Measurements from ENCODE around the gene MMP3. TPM values are rescaled to one million over a fixed set of nuclear protein-coding genes. Genes with fewer than 3 reads are reported as not detected.

MMP3 gene
- total RNA-seq, 1 donor from 2014 or later: not detected

GRCh38 chr11:102846292-102846691 is 2.9 kb upstream of the MMP3 start:
- Mint-ChIP-seq H3K36me3 (ENCODE audit: low read depth, unreplicated experiment) (no peaks in the 10 kb centered on the region), H3K4me1 (ENCODE audit: unreplicated experiment) (no peaks in the 10 kb centered on the region), H3K4me3 (ENCODE audit: unreplicated experiment) (no peak overlapping the region), H3K9me3 (ENCODE audit: unreplicated experiment) (no peaks in the 10 kb centered on the region), H3K27ac (ENCODE audit: unreplicated experiment) (no peak overlapping the region), H3K27me3 (ENCODE audit: unreplicated experiment) (no peaks in the 10 kb centered on the region)
- DNase-seq (ENCODE audit: low spot score): no peak
- TF ChIP-seq CTCF (IDR thresholded peaks at IDR 0.05; ENCODE audit: unreplicated experiment): no peak

- H3K27ac Mint-ChIP-seq (ENCODE audit: unreplicated experiment): no peak overlapping the region
- DNase-seq (ENCODE audit: low spot score): no peak
- H3K27me3 Mint-ChIP-seq (ENCODE audit: unreplicated experiment): no peaks in the 10 kb centered on the region
- no peaks in the 10 kb centered on the region for H3K4me1 Mint-ChIP-seq (ENCODE audit: unreplicated experiment)
- no peaks in the 10 kb centered on the region for H3K36me3 Mint-ChIP-seq (ENCODE audit: low read depth, unreplicated experiment)
- H3K4me3 Mint-ChIP-seq (ENCODE audit: unreplicated experiment): no peak overlapping the region
- no peak for TF ChIP-seq CTCF (IDR thresholded peaks at IDR 0.05; ENCODE audit: unreplicated experiment)
- H3K9me3 Mint-ChIP-seq (ENCODE audit: unreplicated experiment): no peaks in the 10 kb centered on the region
These were observed 479 bp downstream of the MMP3 start for GRCh38 chr11:102842930-102843329.

- Mint-ChIP-seq H3K4me3 (ENCODE audit: unreplicated experiment) (no peak overlapping the region), H3K36me3 (ENCODE audit: low read depth, unreplicated experiment) (no peaks in the 10 kb centered on the region), H3K27ac (ENCODE audit: unreplicated experiment) (no peak overlapping the region), H3K27me3 (ENCODE audit: unreplicated experiment) (no peaks in the 10 kb centered on the region), H3K4me1 (ENCODE audit: unreplicated experiment) (no peaks in the 10 kb centered on the region), H3K9me3 (ENCODE audit: unreplicated experiment) (no peaks in the 10 kb centered on the region)
- TF ChIP-seq CTCF (IDR thresholded peaks at IDR 0.05; ENCODE audit: unreplicated experiment): no peak
- no peak for DNase-seq (ENCODE audit: low spot score)
These were observed 3.4 kb downstream of the MMP3 start for GRCh38 chr11:102840018-102840417.

GRCh38 chr11:102837646-102838045 is 5.8 kb downstream of the MMP3 start:
- H3K9me3 Mint-ChIP-seq (ENCODE audit: unreplicated experiment): no peaks in the 10 kb centered on the region
- H3K27me3 Mint-ChIP-seq (ENCODE audit: unreplicated experiment): no peaks in the 10 kb centered on the region
- no peaks in the 10 kb centered on the region for H3K36me3 Mint-ChIP-seq (ENCODE audit: low read depth, unreplicated experiment)
- no peak for TF ChIP-seq CTCF (IDR thresholded peaks at IDR 0.05; ENCODE audit: unreplicated experiment)
- H3K4me3 Mint-ChIP-seq (ENCODE audit: unreplicated experiment): no peak overlapping the region
- no peak for DNase-seq (ENCODE audit: low spot score)
- no peak overlapping the region for H3K27ac Mint-ChIP-seq (ENCODE audit: unreplicated experiment)
- H3K4me1 Mint-ChIP-seq (ENCODE audit: unreplicated experiment): no peaks in the 10 kb centered on the region

- no peaks in the 10 kb centered on the region for H3K36me3 Mint-ChIP-seq (ENCODE audit: low read depth, unreplicated experiment)
- H3K4me1 Mint-ChIP-seq (ENCODE audit: unreplicated experiment): no peaks in the 10 kb centered on the region
- H3K4me3 Mint-ChIP-seq (ENCODE audit: unreplicated experiment): no peak overlapping the region
- no peaks in the 10 kb centered on the region for H3K9me3 Mint-ChIP-seq (ENCODE audit: unreplicated experiment)
- H3K27me3 Mint-ChIP-seq (ENCODE audit: unreplicated experiment): peaks cover under 1% of the 10 kb centered on the region
- DNase-seq (ENCODE audit: low spot score): no peak
- H3K27ac Mint-ChIP-seq (ENCODE audit: unreplicated experiment): no peak overlapping the region
- TF ChIP-seq CTCF (IDR thresholded peaks at IDR 0.05; ENCODE audit: unreplicated experiment): no peak
These were observed 6.3 kb downstream of the MMP3 start for GRCh38 chr11:102837156-102837555.

Data from endothelial cell (in vitro differentiated cells).